ENCODE data around the gene DHRS7B.
"Not testable (repeated sequence)": the region's sequence is repeated elsewhere in the genome, so short reads cannot be mapped to it uniquely, and the experiment has no call there.

Gene DHRS7B

DNA sequence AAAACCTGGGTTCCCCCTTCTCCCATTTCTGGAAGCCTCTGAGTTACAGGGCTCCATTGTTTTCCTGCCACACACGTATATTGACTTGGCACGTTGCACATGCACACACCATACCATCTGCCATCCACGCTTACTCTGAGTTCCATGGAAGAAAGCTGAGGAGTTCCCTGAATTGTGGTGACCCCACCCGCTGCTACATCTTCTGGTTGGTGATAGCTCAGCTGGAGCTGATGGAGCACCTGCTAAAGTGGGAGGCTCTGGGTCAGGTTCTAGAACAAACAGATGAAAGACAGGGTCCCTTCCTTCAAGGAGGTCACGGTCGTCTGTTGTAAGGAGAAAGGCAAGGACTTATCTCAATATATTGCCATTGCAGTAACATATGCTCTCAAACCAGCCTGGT lies 46.1 kb downstream of the DHRS7B start:
- H3K4me3 ChIP-seq (ENCODE audit: low read depth, low read length), result no peak overlapping the region
- no peak for DNase-seq (ENCODE audit: low read depth)

- no peak overlapping the region for H3K4me3 ChIP-seq (ENCODE audit: low read depth, low read length)
- DNase-seq (ENCODE audit: low read depth), result no peak
Measured at GRCh38 chr17:21173543-21173942, 46.8 kb downstream of the DHRS7B start.

GRCh38 chr17:21174186-21174585 lies 47.4 kb downstream of the DHRS7B start:
- no peak for DNase-seq (ENCODE audit: low read depth)
- H3K4me3 ChIP-seq (ENCODE audit: low read depth, low read length), result no peak overlapping the region

GRCh38 chr17:21174713-21175112 lies 47.9 kb downstream of the DHRS7B start:
- DNase-seq (ENCODE audit: low read depth), result no peak
- H3K4me3 ChIP-seq (ENCODE audit: low read depth, low read length), result no peak overlapping the region

DNA sequence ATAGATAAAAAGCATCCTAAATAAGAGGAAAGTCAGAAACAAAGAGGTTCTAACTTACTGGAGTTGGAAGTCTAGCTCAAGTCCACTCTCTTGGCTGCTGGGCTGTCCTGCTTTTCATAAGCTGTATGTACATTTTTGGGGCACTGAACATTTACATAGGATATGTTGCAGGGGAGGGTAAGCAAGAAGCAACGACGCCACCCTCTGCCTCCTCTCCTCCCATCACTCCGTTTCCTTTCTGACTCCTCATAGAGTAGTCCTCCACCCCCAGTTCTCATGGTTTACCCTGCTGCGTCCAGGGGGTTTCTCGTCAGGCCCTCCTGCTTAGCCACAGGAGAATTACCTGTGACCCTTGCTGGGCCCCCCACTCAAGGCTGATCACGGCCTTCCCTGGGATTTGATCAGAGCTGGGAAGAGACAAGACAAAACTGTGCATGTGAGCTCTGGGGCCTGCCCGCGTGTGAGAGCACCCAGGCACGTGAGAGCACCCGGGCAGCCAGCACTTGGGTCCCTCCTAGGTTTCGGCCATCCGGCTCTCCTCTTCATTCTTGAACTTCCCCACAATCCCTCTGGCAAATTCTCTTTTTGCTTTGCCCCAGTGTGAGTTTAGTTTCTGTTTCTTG lies 50.1 kb downstream of the DHRS7B start:
- no peak for DNase-seq (ENCODE audit: low read depth)
- no peak overlapping the region for H3K4me3 ChIP-seq (ENCODE audit: low read depth, low read length)

DNA sequence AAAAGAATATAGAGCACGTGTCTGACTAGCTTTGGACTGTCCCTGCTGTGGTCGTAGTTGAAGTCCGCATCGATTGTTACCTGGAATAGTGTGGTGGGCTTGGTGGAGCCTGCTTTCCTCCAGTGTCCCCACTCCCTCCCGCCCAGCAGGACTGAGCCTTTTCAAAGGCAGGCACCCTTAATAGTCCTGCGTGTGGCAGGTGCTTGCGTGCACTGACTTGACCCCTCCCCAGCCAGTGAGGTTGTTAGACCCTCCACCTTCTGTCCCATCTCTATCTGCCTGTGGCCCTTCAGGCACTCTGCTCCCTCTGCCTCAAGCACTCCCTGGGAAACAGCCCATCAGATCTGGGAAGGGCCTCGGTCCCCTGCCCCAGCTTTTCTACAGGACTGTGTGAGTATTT lies 50.6 kb downstream of the DHRS7B start:
- no peak overlapping the region for H3K4me3 ChIP-seq (ENCODE audit: low read depth, low read length)
- no peak for DNase-seq (ENCODE audit: low read depth)

- H3K4me3 ChIP-seq (ENCODE audit: low read depth, low read length), result no peak overlapping the region
- DNase-seq (ENCODE audit: low read depth), result no peak
Measured at GRCh38 chr17:21177854-21178600, 51.3 kb downstream of the DHRS7B start.

DNA sequence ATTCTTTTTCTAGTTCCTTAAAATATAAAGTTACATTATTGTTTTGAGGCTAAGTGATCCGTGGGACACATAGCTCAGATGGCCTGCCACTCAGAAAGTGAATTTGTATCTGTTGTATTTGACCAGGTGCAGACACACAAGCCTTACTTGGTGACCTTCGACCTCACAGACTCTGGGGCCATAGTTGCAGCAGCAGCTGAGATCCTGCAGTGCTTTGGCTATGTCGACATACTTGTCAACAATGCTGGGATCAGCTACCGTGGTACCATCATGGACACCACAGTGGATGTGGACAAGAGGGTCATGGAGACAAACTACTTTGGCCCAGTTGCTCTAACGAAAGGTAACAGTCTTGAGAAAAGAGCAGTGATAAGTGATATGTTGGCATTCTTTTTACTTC lies 56.7 kb downstream of the DHRS7B start:
- no peak overlapping the region for H3K4me3 ChIP-seq (ENCODE audit: low read depth, low read length)
- no peak for DNase-seq (ENCODE audit: low read depth)

- DNase-seq (ENCODE audit: low read depth), result no peak
- no peak overlapping the region for H3K4me3 ChIP-seq (ENCODE audit: low read depth, low read length)
Measured at GRCh38 chr17:21184570-21184969, 57.8 kb downstream of the DHRS7B start.

DNA sequence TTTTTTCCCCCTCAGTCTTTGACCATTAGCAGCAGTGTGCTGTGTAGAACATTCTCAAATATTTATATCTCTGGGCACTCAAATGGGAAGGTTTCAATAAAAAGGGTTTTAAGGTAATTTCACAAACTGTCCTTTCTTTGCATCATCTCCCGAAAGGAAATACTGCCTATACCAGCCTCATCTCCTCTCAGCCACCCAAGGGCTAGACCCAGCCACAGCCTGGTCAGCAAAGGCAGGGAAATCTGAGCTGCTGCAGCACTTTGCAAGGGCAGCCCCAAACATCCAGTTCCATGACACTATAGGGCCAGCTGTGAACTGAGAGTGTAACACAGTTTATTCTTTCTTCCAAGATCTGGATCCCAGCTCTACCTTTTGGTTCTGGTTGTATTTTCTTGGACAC lies 58.3 kb downstream of the DHRS7B start:
- no peak overlapping the region for H3K4me3 ChIP-seq (ENCODE audit: low read depth, low read length)
- no peak for DNase-seq (ENCODE audit: low read depth)

DNA sequence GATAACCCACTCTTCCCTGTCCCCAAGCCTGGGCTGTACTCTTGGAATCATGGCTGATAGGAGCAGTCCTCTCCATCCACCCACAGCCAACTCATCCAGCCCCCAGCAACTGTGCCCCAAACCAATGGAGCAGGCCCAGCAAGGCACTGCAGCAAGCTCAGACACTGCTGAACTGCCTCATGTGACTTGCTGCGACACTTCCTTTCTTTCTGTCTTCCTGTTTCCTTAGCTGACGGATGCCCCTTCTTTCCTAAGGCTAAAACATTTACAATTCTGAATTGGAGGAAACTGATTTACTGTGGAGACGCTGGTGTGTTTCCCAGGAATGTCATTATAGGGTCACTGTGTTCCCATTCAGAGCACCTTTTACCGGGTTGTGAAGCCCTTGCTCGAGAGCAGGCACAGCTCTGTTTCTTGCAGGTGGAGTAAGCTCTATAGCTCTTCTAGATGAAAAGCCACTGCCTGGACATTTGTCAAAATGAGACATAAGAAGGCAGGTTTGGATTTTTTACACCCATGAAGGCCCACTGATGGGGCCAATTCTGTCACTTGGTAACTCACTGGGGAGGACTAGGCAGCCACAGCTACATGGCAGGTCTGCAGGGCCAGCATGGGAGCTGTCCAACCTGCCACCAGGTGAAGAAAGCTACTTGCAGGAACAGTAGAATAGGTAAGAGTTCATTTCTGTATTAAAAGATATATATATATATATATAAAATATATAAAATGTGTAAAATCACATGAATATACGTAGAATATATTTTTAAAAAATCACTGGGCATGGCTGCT lies 59.8 kb downstream of the DHRS7B start:
- no peak overlapping the region for H3K4me3 ChIP-seq (ENCODE audit: low read depth, low read length)
- DNase-seq (ENCODE audit: low read depth), result no peak

- no peak for DNase-seq (ENCODE audit: low read depth)
- H3K4me3 ChIP-seq (ENCODE audit: low read depth, low read length), result no peak overlapping the region
Measured at GRCh38 chr17:21189361-21189760, 62.6 kb downstream of the DHRS7B start.

DNA sequence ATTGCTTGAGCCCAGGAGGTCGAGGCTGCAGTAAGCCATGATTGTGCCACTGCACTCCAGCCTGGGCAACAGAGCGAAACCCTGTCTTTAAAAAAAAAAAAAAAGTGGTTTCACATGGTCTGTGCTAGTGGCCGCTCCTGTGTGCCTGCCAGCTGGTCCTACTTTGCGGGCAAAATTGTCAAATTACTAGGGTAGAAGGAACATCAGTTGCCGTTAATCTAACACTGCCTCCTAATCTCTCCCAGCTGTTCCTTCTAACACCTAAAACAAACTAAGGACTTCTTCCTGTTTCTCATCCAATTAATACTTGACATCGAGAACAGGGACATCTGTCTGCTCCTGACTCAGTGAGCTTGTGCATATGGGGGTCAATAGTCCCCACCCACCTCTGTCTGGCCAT lies 63.3 kb downstream of the DHRS7B start:
- H3K4me3 ChIP-seq (ENCODE audit: low read depth, low read length), result no peak overlapping the region
- no peak for DNase-seq (ENCODE audit: low read depth)

GRCh38 chr17:21191698-21192097 lies 64.9 kb downstream of the DHRS7B start:
- no peak overlapping the region for H3K4me3 ChIP-seq (ENCODE audit: low read depth, low read length)
- DNase-seq (ENCODE audit: low read depth), result no peak

GRCh38 chr17:21192414-21192813 lies 65.7 kb downstream of the DHRS7B start:
- DNase-seq (ENCODE audit: low read depth); H3K4me3 ChIP-seq (ENCODE audit: low read depth, low read length): not testable (repeated sequence)

DNA sequence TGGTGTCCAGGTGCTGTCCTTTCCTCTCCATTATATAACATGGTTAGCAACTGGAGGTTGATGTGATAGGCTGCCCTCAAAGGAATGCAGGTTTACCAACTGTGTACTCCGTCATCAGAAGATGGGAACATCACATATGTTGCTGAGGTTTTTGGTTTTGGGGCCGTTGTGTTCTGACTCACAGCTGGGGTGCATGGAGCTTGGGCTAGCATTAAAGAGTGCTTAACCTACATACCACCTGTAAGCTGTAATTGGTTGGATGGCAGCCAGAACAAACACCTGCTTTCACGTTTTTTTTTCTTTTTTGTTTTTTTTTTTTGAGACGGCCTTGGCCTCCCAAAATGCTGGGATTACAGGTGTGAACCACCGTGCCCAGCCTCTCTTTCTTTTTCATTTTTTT lies 66.3 kb downstream of the DHRS7B start:
- DNase-seq (ENCODE audit: low read depth), result no peak
- H3K4me3 ChIP-seq (ENCODE audit: low read depth, low read length), result no peak overlapping the region

DNA sequence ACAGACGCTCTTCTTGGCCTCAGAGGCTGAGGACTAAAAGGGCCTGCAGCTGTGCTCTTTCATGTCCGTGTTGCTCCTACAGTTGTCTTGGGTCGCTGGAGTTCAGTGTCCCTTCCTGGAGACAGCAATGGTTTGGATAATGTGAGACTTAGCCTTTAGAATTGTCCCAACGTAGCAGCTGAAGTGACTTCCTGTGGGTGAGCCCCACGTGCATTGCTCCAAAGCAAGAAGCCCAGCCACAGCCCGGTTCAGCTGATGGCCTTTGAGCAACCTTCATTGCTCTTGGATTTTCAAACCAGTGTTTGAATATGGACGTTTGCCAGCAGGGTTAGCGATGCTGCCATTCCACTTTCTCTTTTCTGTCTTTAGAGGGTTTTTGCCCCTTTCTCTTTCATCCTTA lies 67.5 kb downstream of the DHRS7B start:
- H3K4me3 ChIP-seq (ENCODE audit: low read depth, low read length), result no peak overlapping the region
- no peak for DNase-seq (ENCODE audit: low read depth)

DNA sequence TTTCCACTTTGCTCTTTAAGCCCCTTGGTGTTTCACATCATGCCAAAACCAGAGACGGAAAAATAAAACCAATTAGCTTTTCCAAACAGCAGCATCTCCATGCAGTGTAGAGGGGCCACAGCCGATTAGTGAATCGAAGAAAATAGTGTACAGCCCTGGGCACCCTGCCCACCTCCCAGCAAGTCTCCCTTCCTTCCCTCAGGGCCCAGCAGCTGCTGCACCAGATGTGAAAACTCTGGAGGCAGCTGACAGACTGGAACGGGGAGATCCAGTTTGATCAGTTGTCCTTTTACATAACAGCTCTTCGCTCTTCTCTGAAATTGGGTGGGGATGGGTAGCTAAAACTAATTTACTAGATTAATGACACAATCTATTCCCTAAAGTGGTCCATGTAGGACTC lies 67.9 kb downstream of the DHRS7B start:
- no peak for DNase-seq (ENCODE audit: low read depth)
- H3K4me3 ChIP-seq (ENCODE audit: low read depth, low read length), result no peak overlapping the region

GRCh38 chr17:21196126-21196525 lies 69.4 kb downstream of the DHRS7B start:
- DNase-seq (ENCODE audit: low read depth), result no peak
- no peak overlapping the region for H3K4me3 ChIP-seq (ENCODE audit: low read depth, low read length)

- no peak overlapping the region for H3K4me3 ChIP-seq (ENCODE audit: low read depth, low read length)
- DNase-seq (ENCODE audit: low read depth), result no peak
Measured at GRCh38 chr17:21198411-21198810, 71.6 kb downstream of the DHRS7B start.

DNA sequence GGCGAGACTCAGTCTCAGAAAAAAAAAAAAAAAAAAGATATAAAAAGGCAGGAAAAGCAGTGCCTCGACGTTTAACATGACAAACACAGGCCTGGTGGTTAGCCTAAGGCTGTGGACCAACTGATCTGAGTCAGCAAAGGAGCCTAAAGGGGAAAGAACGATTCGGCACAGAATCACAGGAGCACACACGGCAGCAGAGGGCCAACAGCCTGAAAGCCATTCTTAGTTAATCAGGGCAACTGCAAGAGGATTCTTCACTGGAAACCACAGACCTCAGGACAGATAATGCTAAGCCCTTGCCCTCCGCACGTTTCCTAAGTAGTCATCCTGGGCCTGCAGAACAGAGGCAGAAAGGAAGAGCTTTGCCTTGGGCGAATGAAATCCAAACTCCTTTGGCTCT lies 72.5 kb downstream of the DHRS7B start:
- no peak overlapping the region for H3K4me3 ChIP-seq (ENCODE audit: low read depth, low read length)
- DNase-seq (ENCODE audit: low read depth), result no peak
